Endometrium (tissue), 2 donors: ENCODE results near the gene UBE2C.
"Not testable (repeated sequence)": the region's sequence is repeated elsewhere in the genome, so short reads cannot be mapped to it uniquely, and the experiment has no call there.

ENCODE experiments used
- FAIRE-seq: peaks from 2 replicates; lab custom pipeline; 2012; peaks lifted over from hg19 to GRCh38; lab: Jason Lieb, UNC
- donor health status: control.
- donor health status: control.

UBE2C gene

DNA sequence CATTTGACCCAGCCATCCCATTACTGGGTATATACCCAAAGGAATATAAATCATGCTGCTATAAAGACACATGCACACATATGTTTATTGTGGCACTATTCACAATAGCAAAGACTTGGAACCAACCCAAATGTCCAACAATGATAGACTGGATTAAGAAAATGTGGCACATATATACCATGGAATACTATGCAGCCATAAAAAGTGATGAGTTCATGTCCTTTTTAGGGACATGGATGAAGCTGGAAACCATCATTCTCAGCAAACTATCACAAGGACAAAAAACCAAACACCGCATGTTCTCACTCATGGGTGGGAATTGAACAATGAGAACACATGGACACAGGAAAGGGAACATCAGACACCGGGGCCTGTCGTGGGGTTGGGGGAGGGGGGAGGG is 14.5 kb upstream of the UBE2C start:
- FAIRE-seq: not testable (repeated sequence)

DNA sequence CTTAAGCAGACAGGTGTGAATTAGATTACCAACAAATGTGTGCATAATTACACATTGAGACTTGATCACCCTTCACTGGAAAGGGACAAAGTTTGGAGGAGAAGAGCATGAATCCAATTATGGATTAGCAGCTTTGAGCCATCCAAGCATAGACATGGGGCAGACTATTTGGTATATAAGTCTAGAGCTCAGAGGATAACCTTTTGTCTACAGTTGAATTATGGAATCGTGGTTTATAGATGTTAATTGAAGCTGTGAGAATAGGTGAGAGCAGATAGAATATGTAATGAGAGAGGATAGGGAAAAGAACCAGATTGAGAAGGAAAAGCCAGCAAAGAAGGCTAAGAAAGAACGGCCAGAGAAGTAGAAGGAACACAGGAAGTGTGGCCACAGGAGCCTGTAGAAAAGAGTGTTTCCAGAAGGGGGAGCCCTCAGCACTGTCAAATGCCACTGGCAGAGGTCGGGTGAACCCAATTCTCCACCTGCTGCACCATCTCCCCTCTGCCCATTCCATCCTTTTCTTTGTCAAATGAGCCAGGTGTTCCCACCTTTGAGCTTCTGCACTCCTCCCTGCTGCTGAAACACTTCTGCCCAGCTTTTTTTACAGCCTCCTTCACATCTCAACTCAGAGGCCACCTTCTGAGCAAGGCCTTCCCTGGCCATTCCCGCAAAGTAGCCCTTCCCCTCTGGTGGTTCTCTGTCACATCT is 13.4 kb upstream of the UBE2C start:
- no peak for FAIRE-seq

DNA sequence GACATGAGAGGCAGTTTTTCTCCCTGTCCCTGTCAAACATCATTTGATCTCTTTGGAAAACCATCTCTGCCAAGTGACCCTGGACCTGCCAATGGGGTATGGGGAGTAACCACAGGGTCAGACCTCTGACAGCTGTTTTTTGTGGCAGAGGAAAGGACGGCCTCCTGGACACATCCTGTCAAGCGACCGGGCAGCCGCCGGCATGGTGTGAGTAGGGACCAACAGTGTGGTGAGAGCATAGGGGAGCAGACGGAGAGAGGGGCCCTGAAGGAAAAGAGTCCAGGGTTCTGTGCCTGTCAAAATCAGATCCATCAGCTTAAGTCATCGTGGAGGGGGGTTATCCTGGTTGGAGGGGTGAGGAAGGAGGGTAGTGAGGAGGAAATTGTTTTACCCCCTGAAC is 10.6 kb upstream of the UBE2C start:
- no peak for FAIRE-seq

DNA sequence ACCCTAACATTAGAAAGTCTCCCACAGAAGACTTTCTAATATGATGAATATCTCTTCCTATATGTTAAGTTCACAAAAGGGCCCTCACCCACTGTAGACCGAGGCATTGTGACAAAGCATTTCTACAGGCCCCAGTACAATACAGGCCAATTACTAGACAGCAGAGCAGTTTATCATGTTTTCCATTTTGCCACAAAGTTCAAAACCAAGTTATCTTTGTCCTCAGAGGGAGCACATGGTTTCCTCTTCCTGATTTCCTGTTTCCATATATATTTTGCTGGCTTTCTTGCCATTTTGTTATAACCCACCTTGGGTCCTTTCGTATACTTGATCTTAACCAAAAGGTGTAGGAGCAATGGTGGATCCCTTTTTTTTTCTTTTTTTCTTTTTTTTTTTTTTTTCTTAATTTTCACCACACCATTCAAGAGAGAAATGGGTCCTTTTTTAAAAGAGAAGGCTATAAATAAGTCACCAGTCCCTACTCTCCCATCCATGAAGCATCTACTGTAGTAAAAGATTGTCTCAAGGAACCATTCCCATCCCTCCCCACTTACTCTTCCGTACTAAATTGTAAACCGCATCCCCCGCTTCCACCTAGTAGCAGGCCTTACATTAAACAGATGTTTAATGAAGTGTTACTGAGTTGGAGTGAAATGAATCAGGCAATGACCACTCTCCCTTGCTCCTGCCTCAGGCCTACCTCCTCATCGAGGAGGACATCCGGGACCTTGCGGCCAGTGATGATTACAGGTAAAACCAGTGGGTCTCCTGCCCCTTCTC is 2.1 kb upstream of the UBE2C start:
- no peak for FAIRE-seq

DNA sequence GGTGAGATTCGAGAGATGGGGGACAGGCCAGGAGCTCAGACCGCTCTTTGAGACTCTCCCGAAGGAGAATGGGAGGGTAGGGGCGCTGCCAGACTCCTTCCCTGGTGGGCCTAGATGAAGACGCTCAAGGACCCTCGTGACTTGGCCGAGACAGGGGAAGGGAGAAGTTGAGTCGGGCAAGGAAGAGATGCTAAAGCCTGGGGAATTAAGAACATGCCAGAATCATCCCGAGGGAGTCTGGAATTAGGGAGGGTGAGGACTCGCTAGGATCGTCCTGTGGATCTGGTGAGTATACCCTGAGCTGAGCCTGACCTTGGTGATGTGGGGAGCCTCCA is 529 bp downstream of the UBE2C start:
- no peak for FAIRE-seq

DNA sequence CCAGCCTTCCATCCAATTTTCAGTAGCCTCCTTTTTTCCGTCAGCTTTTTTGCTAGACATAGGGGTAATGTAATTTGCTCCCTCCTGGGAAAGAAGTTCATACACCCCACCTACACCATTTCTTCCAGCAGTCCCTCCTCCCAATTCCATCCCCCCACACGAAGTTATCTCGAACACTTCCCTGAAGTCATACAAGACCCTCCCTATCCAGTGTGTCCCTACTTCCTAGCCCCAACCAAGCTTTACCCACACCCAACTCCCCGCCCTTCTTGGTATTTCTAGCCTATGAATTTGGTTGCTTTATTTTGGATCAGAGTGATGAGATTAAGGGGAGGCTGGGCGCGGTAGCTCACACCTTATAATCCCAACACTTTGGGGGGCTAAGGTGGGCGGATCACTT is 1.0 kb downstream of the UBE2C start:
- FAIRE-seq: no peak

DNA sequence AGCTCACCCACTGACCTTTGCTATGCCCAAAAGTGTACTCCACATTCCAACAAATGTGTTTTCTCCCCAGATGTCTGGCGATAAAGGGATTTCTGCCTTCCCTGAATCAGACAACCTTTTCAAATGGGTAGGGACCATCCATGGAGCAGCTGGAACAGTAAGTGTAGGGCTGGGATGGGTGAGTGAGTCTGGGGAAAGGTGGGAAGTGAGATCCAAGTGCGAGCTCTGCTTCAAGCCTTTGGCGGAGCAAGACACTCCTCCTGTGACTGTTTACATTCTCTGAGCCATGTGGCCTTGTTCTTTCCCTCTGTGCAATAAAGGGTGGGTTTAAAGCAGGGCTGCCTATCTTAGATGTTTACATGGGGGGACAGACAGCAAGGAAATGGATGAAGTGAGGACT is 1.9 kb downstream of the UBE2C start:
- no peak for FAIRE-seq

DNA sequence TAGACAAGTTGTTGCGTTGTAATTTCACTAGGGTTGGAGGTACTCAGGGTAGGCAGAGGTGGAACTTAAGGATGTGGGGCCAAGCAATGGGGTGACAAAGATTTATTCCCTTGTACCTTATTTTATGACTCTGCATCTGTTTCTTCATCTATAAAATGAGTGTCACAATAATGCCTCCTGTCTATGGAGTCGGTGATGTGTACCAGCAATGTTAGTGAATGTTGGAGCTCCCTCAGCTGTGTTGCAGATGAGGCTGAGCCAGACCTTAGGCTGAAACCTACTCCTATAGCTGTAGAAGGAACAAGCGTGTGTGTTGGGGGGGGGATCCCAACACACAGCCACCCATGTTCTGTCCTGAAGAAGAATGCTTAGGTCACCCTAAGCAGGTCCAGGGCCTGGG is 4.5 kb downstream of the UBE2C start:
- no peak for FAIRE-seq

DNA sequence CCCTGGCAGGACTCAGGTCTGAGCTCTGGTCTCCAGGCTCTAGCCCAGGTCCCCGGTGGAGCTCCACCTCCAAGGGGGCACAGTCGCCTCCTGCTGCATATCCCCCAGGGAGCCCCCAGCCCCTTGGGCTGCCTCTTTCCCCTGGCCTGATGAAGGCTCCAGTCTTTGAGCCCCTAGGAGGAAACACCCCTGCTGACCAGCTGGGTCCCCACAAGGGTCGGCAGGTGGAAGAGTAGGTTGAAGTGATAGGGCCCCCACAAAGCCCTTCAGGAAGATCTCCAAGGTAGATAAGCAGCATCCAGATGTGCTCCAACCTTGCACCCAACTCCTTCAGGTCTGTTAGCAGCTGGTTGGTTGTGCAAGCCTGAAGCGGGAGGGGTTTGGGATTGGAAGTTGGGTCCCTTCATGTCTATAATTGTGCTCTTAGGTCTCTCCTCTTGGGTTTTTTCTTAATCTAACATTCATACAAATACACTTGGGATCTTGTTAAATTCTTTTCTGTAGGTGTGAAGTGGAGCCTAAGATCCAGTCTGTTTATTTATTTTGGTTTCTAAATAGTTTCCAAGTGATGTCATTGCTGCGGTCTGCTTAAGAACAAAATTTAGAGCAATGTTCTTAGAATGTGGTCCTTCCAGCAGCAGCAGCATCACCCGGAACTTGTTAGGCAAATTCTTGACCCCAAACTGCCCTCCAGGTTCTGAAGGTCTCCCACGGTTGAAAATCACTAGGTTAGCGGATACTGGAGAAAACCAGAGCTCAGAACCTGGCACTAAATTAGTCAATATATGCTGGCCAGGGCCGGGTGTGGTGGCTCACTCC is 5.1 kb downstream of the UBE2C start:
- FAIRE-seq: no peak

DNA sequence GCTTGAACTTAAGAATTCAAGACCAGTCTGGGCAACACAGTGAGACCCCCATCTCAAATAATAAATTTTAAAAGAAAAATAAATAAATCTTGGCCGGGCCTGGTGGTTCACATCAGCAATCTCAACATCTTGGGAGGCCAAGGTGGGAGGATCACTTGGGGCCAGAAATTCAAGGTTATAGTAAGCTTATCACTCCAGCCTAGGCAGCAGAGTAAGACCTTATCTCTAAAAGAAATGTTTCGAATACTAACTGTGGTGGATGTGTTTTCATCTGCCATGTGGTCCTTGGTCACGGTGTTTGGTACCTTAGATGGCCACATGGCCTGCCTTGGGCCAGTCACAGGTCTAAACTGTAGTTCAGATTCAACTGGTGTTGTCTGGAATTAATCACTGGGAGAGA is 5.8 kb downstream of the UBE2C start:
- FAIRE-seq: no peak

DNA sequence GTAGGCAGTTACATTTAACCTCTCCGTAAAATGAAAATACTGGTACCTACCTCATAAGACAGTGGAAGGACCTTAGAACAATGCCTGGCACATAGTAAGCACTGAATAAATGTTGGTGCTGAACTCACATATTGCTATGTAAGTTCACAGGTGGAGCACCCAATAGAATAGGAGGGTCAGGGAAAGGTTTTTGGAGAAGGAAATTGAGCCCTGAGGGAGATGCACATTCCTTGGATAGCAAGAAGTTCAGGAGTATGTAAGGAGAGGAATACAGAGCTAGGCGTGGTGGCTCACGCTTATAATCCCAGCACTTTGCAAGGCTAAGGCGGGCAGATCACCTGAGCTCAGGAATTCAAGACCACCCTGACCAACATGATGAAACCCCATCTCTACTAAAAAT is 7.0 kb downstream of the UBE2C start:
- FAIRE-seq: no peak

DNA sequence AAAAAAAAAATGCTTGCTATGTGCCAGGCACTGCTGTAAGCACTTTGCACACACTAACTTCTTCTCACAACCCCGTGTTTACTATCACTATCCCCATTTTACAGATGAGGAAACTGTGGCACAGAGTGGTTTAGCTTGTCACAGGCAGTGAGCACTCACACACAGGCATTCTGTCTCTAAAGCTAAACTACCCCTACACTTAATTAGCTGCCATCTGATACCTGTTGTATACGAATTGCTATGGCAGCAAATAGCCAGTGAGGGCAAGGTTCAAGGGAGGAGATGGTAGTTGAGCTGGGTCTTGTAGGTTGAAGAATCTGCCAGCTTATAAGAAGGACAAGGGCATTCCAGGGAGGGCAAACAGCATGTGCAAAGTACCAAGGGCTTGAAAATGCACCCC is 9.5 kb downstream of the UBE2C start:
- no peak for FAIRE-seq

DNA sequence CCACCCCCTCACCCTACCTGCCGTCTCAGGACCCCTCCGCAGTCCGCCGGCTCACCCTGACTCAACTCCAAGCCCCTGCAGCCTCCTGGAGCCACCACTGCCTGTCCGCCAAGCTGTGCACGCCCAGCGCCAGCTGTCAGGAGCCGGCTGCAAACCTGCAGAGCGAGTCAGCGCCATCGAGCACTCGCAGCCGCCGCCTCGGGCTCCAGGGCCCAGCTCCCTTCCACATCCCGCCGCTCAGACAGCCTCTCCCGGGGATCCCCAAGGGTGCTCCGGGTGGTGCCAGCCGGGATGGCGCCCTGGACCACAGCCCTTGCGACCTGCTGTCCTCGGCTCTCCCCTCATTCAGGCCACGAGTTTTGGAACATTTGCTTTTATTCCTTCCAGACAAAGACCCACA is 10.4 kb downstream of the UBE2C start:
- no peak for FAIRE-seq

DNA sequence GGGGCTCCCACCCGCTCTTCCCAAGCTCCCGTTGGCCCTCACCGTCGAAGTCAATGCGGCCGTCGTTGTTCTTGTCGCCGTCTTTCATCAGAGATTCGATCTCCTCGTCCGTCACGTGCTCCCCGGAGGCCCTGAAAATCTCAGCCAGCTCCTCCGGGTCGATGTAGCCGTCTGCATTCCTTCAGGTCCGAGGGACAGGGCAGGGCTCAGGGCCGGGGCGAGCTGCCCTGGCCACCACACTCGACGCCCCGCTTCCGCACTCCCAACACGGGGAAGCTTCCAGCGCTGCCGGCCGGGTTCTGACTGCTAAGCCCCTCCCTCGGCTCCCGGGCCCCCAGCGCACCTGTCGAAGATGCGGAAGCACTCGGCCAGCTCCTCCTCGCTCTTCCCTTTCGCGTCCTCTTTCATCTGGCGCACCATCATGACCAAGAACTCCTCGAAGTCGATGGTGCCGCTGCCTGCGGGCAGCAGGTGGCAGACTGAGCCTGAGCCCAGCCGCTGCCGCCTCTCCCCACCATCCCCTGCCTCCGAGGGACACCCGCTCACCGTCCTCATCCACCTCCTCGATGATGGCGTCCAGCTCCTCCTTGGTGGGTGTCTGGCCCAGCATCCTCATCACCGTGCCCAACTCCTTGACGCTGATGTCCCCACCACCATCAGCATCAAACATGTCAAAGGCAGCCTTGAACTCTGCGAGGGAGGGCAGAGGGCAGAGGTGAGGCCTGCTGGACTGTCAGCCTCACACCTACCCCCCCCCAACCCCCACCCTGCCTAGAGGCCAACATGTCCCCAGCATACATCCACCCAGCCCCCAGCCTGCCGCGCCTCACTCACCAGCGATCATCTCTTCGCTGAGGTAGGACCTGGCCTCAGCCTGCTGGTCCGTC is 11.7 kb downstream of the UBE2C start:
- FAIRE-seq: no peak

DNA sequence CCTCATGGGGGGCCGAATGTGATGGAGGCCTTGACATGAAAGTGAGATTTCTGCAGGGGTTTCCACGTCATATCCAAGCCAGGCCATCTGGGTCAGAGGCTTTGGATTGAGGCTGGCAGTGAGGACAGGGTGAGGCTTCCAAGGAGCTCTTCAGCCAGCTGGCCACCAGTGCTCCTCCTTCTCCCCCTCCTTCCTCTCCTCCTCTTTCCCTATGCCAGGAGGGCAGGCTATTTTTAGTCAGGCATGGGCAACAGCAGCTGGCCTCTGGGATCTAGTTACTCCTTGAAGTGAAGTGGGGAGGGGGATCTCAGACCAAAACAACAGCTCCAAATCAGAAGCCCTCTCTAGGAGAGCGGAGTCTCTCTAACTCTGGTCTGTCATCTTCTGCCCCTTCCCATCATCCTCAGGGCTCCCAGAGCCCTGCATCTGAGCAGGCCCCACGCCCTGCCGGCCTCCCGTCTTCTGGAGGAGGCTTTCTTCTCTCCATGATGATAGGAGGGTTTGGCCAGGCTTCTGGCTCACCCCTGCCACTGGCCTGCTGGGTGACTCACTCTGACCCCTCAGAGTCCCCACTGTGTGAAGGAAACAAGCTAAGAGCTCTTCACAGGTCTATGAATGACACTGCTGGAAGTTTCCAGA is 14.1 kb downstream of the UBE2C start:
- FAIRE-seq: no peak

DNA sequence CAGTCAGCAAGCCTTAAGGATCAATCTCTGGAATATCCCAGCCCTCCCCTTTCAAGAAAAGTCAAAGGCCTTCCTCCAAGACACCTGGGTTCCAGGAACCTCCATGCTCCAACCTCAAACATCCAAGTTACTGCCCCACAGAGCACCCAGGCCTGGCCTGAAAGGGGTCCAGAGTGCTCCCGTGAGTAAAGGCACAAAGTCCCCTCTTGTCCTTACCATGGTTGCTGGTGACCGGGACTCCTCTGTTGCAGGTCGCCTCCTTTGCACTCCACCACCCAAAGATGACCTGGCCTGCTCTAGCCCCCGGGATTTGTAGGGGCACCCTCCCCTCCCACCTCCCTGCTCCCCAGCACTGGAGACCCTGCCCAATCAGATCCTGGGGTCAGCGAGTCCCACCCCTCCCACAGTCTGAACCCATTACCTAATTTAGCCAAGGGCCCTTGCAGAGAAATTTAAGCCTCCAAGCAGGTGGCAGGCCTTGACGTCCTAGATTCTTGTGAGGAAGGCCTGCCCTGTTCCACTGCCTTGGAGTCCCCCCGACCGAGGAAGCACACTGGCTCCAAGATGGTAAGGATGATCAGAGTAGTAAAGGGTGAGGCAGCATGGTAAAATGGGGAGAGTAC is 14.7 kb downstream of the UBE2C start, which contains the start of gene TNNC2:
TSS of gene TNNC2 (minus strand) at position 283 of the 623 bp plus-strand sequence. CDS start at position 219, 64 bp downstream.
- FAIRE-seq: no peak

DNA sequence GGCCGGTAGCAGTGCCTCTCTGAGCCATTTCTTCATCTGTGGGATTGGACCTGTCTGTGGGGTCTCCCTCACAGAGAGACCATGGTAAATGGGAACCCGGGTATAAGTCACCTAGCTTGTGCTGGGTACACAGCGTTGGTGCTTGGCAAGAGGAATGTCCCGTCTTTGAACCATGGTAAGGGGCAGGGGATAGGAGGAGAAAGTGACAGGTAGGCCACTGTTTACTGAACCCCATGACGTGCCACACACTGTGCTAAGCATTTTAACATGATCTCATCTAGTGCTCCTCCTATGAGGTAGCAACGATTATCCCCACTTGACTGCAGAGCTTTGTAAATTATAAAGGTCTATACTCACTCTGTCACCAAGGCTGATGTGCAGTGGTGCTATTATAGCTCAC is 15.3 kb downstream of the UBE2C start:
- FAIRE-seq: no peak

DNA sequence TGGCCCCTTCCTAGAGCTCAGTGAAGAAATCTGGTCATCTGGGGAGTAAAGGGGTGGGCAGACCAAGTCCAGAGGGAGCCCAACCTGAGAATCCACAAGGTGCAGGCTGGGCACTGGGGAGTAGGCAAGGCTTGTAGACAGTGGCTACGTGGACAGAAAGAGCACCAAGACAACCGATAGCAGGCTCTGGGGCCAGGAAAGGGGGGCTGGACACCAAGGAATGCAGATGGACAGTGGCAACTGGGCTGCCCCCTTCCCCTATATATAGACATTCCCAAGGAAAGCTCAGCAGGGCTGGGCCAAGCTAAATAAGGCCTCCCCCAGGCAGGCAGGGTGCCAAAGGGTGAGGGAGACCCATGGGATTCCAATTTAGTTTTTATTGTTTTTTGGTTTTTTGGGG is 16.1 kb downstream of the UBE2C start:
- no peak for FAIRE-seq

DNA sequence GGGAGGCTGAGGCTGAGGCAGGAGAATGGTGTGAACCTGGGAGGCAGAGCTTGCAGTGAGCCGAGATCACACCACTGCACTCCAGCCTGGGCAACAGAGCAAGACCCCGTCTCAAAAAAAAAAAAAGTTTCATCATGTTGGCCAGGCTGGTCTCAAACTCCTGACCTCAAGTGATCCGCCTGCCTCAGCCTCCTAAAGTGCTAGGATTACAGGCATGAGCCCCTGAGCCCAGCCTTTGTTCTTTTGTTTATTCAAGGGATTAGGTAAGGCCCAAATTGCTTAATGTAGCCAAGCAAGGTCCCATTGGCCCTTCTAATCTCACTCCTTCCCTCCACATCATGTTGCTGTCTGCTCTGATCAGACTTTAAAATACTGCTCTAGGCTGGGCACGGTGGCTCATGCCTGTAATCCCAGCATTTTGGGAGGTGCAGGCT is 17.2 kb downstream of the UBE2C start:
- not testable (repeated sequence) for FAIRE-seq

DNA sequence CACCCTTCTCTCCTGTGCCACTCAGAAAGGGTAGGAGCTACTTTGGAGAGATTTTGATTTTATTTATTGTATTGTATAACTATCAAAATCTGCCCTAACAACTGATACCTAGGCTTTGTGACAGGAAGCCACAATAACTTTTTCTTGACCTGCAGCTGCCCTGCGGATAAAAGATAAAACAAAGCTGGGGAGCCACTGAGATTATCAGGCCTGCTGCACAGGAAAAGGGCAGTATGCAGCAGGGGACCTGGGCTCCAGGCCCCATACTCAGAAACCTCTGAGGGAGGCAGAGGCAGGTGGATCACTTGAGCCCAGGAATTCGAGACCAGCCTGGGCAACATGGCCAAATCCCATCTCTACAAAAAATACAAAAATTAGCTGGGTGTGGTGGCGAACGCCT is 20.2 kb downstream of the UBE2C start:
- FAIRE-seq: no peak
